Measurements from ENCODE around the gene TNS1.

Gene TNS1

GRCh38 chr2:217909156-217909820, 93.5 kb downstream of the TNS1 start:
- Histone ChIP-seq H3K27me3 (ENCODE audit: insufficient read depth, poor library complexity, severe bottlenecking) (no peaks in the 10 kb centered on the region), H3K4me3 (ENCODE audit: severe bottlenecking) (no peak overlapping the region), H3K27ac (ENCODE audit: poor library complexity, severe bottlenecking) (no peak overlapping the region), H3K36me3 (ENCODE audit: low read depth) (no peaks in the 10 kb centered on the region), H3K4me1 (ENCODE audit: insufficient read depth, poor library complexity, severe bottlenecking) (no peaks in the 10 kb centered on the region), H3K9me3 (ENCODE audit: severe bottlenecking) (no peaks in the 10 kb centered on the region)
- no peak for ATAC-seq (ENCODE audit: low read depth)
- no peak for DNase-seq (ENCODE audit: low spot score)
- no peak for TF ChIP-seq CTCF (IDR thresholded peaks at IDR 0.05; ENCODE audit: poor library complexity, severe bottlenecking)

- no peak for DNase-seq (ENCODE audit: low spot score)
Observed at GRCh38 chr2:217908544-217908943, 94.3 kb downstream of the TNS1 start.

GRCh38 chr2:217907266-217907665, 95.5 kb downstream of the TNS1 start:
- no peak overlapping the region for H3K4me3 ChIP-seq (ENCODE audit: severe bottlenecking)
- H3K9me3 ChIP-seq (ENCODE audit: severe bottlenecking), result no peaks in the 10 kb centered on the region
- no peaks in the 10 kb centered on the region for H3K36me3 ChIP-seq (ENCODE audit: low read depth)
- TF ChIP-seq CTCF (IDR thresholded peaks at IDR 0.05; ENCODE audit: poor library complexity, severe bottlenecking), result no peak
- DNase-seq (ENCODE audit: low spot score) (no peak), ATAC-seq (ENCODE audit: low read depth) (no peak)
- peaks cover 10% of the 10 kb centered on the region for H3K4me1 ChIP-seq (ENCODE audit: insufficient read depth, poor library complexity, severe bottlenecking)
- H3K27ac ChIP-seq (ENCODE audit: poor library complexity, severe bottlenecking), result no peak overlapping the region
- no peaks in the 10 kb centered on the region for H3K27me3 ChIP-seq (ENCODE audit: insufficient read depth, poor library complexity, severe bottlenecking)

More at GRCh38 chr2:217908544-217908943, 94.3 kb downstream of the TNS1 start:
- no peak overlapping the region for H3K4me3 ChIP-seq (ENCODE audit: severe bottlenecking)
- no peak for ATAC-seq (ENCODE audit: low read depth)
- no peak overlapping the region for H3K27ac ChIP-seq (ENCODE audit: poor library complexity, severe bottlenecking)
- no peaks in the 10 kb centered on the region for H3K27me3 ChIP-seq (ENCODE audit: insufficient read depth, poor library complexity, severe bottlenecking)
- H3K9me3 ChIP-seq (ENCODE audit: severe bottlenecking), result no peaks in the 10 kb centered on the region
- no peaks in the 10 kb centered on the region for H3K4me1 ChIP-seq (ENCODE audit: insufficient read depth, poor library complexity, severe bottlenecking)
- no peak for TF ChIP-seq CTCF (IDR thresholded peaks at IDR 0.05; ENCODE audit: poor library complexity, severe bottlenecking)
- H3K36me3 ChIP-seq (ENCODE audit: low read depth), result no peaks in the 10 kb centered on the region

- no peak overlapping the region for H3K27ac ChIP-seq (ENCODE audit: poor library complexity, severe bottlenecking)
- no peaks in the 10 kb centered on the region for H3K9me3 ChIP-seq (ENCODE audit: severe bottlenecking)
- H3K4me3 ChIP-seq (ENCODE audit: severe bottlenecking), result no peak overlapping the region
- H3K36me3 ChIP-seq (ENCODE audit: low read depth), result no peaks in the 10 kb centered on the region
- TF ChIP-seq CTCF (IDR thresholded peaks at IDR 0.05; ENCODE audit: poor library complexity, severe bottlenecking), result no peak
- no peaks in the 10 kb centered on the region for H3K27me3 ChIP-seq (ENCODE audit: insufficient read depth, poor library complexity, severe bottlenecking)
- H3K4me1 ChIP-seq (ENCODE audit: insufficient read depth, poor library complexity, severe bottlenecking), result peaks cover 14% of the 10 kb centered on the region
- ATAC-seq (ENCODE audit: low read depth), result no peak
- DNase-seq (ENCODE audit: low spot score), result no peak
Observed at GRCh38 chr2:217906798-217907197, 96.0 kb downstream of the TNS1 start.

GRCh38 chr2:217905896-217906295, 96.9 kb downstream of the TNS1 start:
- TF ChIP-seq CTCF (IDR thresholded peaks at IDR 0.05; ENCODE audit: poor library complexity, severe bottlenecking), result no peak
- ATAC-seq (ENCODE audit: low read depth) (no peak), DNase-seq (ENCODE audit: low spot score) (no peak)
- H3K4me3 ChIP-seq (ENCODE audit: severe bottlenecking), result no peak overlapping the region
- H3K9me3 ChIP-seq (ENCODE audit: severe bottlenecking), result no peaks in the 10 kb centered on the region
- no peaks in the 10 kb centered on the region for H3K36me3 ChIP-seq (ENCODE audit: low read depth)
- peaks cover 14% of the 10 kb centered on the region for H3K4me1 ChIP-seq (ENCODE audit: insufficient read depth, poor library complexity, severe bottlenecking)
- H3K27me3 ChIP-seq (ENCODE audit: insufficient read depth, poor library complexity, severe bottlenecking), result no peaks in the 10 kb centered on the region
- no peak overlapping the region for H3K27ac ChIP-seq (ENCODE audit: poor library complexity, severe bottlenecking)

All from RWPE2 (cell line).